DND-41 (cell line): ENCODE results near the gene LPCAT3.

Experiments
- ATAC-seq: fragments of 200-7000 bp; cut with Tn5 transposase; 3 replicates; pipeline ENCODE4 v1.9.1; 2021; ENCODE audit warnings: low read depth; ENCODE audit not compliant: insufficient read depth
- DNase-seq: peaks from one replicate; pipeline ENCODE4 v3.0.0-alpha.2; 2020
- H2AFZ ChIP-seq: 2 replicates; pipeline ENCODE4 v1.6.0; 2012; ENCODE audit warnings: low read depth, low read length
- H3K27ac ChIP-seq: 2 replicates; pipeline ENCODE4 v1.5.1; 2012; ENCODE audit warnings: low read length, inconsistent platforms
- H3K27me3 ChIP-seq: fragments of 200-600 bp; sonication (generic); 2 replicates; pipeline ENCODE4 v1.6.0; 2012; ENCODE audit warnings: low read length, mild to moderate bottlenecking, inconsistent platforms; ENCODE audit not compliant: insufficient read depth, poor library complexity
- H3K36me3 ChIP-seq: 2 replicates; pipeline ENCODE4 v1.5.1; 2012; ENCODE audit warnings: low read length, inconsistent platforms; ENCODE audit not compliant: insufficient read depth
- H3K4me1 ChIP-seq: 2 replicates; pipeline ENCODE4 v1.5.1; 2012; ENCODE audit warnings: mild to moderate bottlenecking, low read length; ENCODE audit not compliant: insufficient read depth
- H3K4me2 ChIP-seq: 2 replicates; pipeline ENCODE4 v1.6.0; 2012; ENCODE audit warnings: mild to moderate bottlenecking, moderate library complexity, low read length, inconsistent platforms; ENCODE audit not compliant: insufficient read depth
- H3K4me3 ChIP-seq, 2 experiments: fragments of 200-600 bp in 1 of 2; shearing (Covaris generic) in 1 of 2; 2 replicates each; pipeline ENCODE4 v1.5.1; 2012 to 2016; ENCODE audit warnings: inconsistent platforms in 2 of 2, low read length in 2 of 2, mild to moderate bottlenecking in 2 of 2, low read depth in 1 of 2, moderate library complexity in 1 of 2
- H3K79me2 ChIP-seq: 2 replicates; pipeline ENCODE4 v1.6.0; 2012; ENCODE audit warnings: low read length, inconsistent platforms; ENCODE audit not compliant: insufficient read depth
- H3K9ac ChIP-seq: 2 replicates; pipeline ENCODE4 v1.6.0; 2012; ENCODE audit warnings: low read depth, mild to moderate bottlenecking, inconsistent platforms, low read length, moderate library complexity
- H3K9me3 ChIP-seq: 2 replicates; pipeline ENCODE4 v1.5.1; 2012; ENCODE audit warnings: low read length, moderate library complexity, mild to moderate bottlenecking, inconsistent platforms; ENCODE audit not compliant: insufficient read depth, severe bottlenecking
- H4K20me1 ChIP-seq: 2 replicates; pipeline ENCODE4 v1.6.0; 2012; ENCODE audit warnings: low read length; ENCODE audit not compliant: insufficient read depth
- CTCF ChIP-seq: IDR thresholded peaks from 2 replicates; pipeline ENCODE4 v1.5.1; 2012; ENCODE audit warnings: borderline replicate concordance, low read length, moderate library complexity, mild to moderate bottlenecking; ENCODE audit not compliant: poor library complexity, severe bottlenecking; ENCODE audit errors: extremely low read depth
- EZH2 ChIP-seq: IDR thresholded peaks from 3 replicates; pipeline ENCODE4 v1.6.1; 2012; ENCODE audit warnings: borderline replicate concordance, low read depth, mild to moderate bottlenecking, moderate library complexity, low read length, inconsistent platforms; ENCODE audit not compliant: severe bottlenecking

The LPCAT3 gene

GRCh38 chr12:6965026-6965661 is 53.1 kb downstream of the LPCAT3 start:
- 0 out of 2 replicates have a peak overlapping the region, but pooled peaks have one; percentile 19 for H3K9ac ChIP-seq
- TF ChIP-seq CTCF (peak; percentile 91), EZH2 (no peak)
- H3K79me2 ChIP-seq: peaks cover 26% of the 10 kb centered on the region
- ATAC-seq: peak; percentile 89
- no peaks in the 10 kb centered on the region for H3K9me3 ChIP-seq
- H3K4me3 ChIP-seq: no peak overlapping the region
- H3K27ac ChIP-seq: peak overlapping the region; percentile 62
- no peak overlapping the region for H3K4me2 ChIP-seq
- H3K27me3 ChIP-seq: no peaks in the 10 kb centered on the region
- H3K4me1 ChIP-seq: peaks cover 23% of the 10 kb centered on the region
- peak; percentile 82 for DNase-seq
- peaks cover 4% of the 10 kb centered on the region; the same call in 1 of the 2 replicates for H4K20me1 ChIP-seq
- H3K36me3 ChIP-seq: peaks cover 55% of the 10 kb centered on the region
- H2AFZ ChIP-seq: no peak overlapping the region; the same call in 1 of the 2 replicates

DNA sequence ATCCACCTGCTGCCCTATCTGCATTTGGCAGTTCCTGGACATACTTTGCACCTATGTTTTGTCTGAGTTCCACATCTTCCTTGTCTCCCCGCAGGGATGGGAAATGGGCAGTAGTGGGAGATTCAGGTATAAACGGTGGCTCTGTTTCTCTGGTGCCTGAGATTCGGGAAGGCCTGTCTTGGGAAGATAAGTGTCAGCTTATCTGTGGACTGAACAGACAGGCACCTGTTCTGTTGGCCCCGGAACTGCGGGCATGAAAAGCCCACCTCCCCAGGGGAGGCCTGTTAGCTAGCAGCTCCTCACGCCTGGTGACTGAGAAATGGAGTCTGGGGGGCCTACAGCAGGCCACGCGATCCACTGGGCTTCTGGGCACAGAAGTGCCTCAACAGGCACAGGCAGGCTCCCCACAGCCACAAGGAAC is 53.7 kb downstream of the LPCAT3 start:
- no peak overlapping the region for H3K4me3 ChIP-seq
- H3K9ac ChIP-seq: 0 out of 2 replicates have a peak overlapping the region, but pooled peaks have one; percentile 13
- no peaks in the 10 kb centered on the region for H3K27me3 ChIP-seq
- H3K4me1 ChIP-seq: peaks cover 25% of the 10 kb centered on the region
- peaks cover 4% of the 10 kb centered on the region; the same call in 1 of the 2 replicates for H4K20me1 ChIP-seq
- peak overlapping the region; percentile 62 for H3K27ac ChIP-seq
- H2AFZ ChIP-seq: no peak overlapping the region; the same call in 1 of the 2 replicates
- peaks cover 20% of the 10 kb centered on the region for H3K79me2 ChIP-seq
- peaks cover 51% of the 10 kb centered on the region for H3K36me3 ChIP-seq
- peak; percentile 14 for ATAC-seq
- DNase-seq: no peak
- TF ChIP-seq CTCF (no peak), EZH2 (no peak)
- H3K9me3 ChIP-seq: no peaks in the 10 kb centered on the region
- H3K4me2 ChIP-seq: no peak overlapping the region

DNA sequence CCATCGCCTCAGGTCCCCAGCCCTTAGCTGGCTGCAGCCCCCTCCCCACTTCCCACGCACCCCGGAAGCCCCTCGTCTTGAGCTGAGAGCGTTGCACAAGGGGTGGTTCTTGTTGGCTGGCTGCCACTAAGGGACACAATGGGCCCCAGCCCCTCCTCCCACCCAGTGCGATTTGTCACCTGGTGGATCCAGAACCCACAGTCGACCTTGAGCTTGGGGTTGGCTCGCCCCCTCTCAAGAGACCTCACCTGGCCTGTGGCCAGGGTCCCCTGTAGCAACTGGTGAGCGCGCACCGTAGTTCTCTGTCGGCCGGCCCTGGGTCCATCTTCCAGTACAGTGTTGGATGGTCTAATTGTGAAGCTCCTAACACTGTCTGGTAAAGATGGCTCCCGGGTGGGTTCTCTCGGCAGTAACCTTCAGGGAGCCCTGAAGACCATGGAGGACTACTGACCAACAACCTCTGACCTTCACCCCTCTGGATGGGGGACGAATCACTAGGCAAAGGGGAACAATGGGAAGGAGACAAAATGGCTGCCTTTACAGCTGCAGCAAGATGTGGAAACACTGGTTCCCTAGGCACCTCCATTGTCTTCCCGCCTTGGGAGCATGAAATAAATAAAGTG is 54.4 kb downstream of the LPCAT3 start:
- Histone ChIP-seq H3K79me2 (peaks cover 13% of the 10 kb centered on the region), H3K4me2 (no peak overlapping the region), H3K9me3 (no peaks in the 10 kb centered on the region), H2AFZ (no peak overlapping the region), H3K9ac (no peak overlapping the region), H3K36me3 (peaks cover 46% of the 10 kb centered on the region), H3K27me3 (no peaks in the 10 kb centered on the region), H3K4me1 (peaks cover 26% of the 10 kb centered on the region), H4K20me1 (peaks cover 4% of the 10 kb centered on the region; the same call in 1 of the 2 replicates), H3K4me3 (no peak overlapping the region), H3K27ac (peak overlapping the region; percentile 43; the same call in 1 of the 2 replicates)
- TF ChIP-seq EZH2: no peak
- TF ChIP-seq CTCF: no peak
- DNase-seq (no peak), ATAC-seq (no peak)
